KMS-11 (cell line): Measurements from ENCODE around the gene KCNJ16.
"Not testable (repeated sequence)": the region's sequence is repeated elsewhere in the genome, so short reads cannot be mapped to it uniquely, and the experiment has no call there.

Experiments
- H2AFZ ChIP-seq: fragments of 200-600 bp; sonication (generic); 2 replicates; pipeline ENCODE4 v1.6.1; 2016; ENCODE audit warnings: antibody characterized with exemption, mixed run types, low read depth
- H3K27ac ChIP-seq: fragments of 200-600 bp; sonication (generic); 2 replicates; pipeline ENCODE4 v1.6.1; 2016; ENCODE audit warnings: mild to moderate bottlenecking, mixed run types
- H3K27me3 ChIP-seq: fragments of 200-600 bp; sonication (generic); 2 replicates; pipeline ENCODE4 v1.6.1; 2017; ENCODE audit warnings: mild to moderate bottlenecking, low read depth, mixed run types, moderate library complexity; ENCODE audit not compliant: insufficient read depth
- H3K36me3 ChIP-seq: fragments of 200-600 bp; sonication (generic); 2 replicates; pipeline ENCODE4 v1.6.1; 2017; ENCODE audit warnings: mild to moderate bottlenecking, mixed run types; ENCODE audit not compliant: insufficient read depth
- H3K4me1 ChIP-seq: fragments of 200-600 bp; sonication (generic); 2 replicates; pipeline ENCODE4 v1.6.1; 2016; ENCODE audit warnings: mild to moderate bottlenecking, low read depth, mixed run types; ENCODE audit not compliant: poor library complexity, severe bottlenecking
- H3K4me2 ChIP-seq: fragments of 200-600 bp; sonication (generic); 2 replicates; pipeline ENCODE4 v1.7.0; 2016; ENCODE audit warnings: mild to moderate bottlenecking, mixed run types
- H3K4me3 ChIP-seq: fragments of 200-600 bp; sonication (generic); IDR thresholded peaks from 2 replicates; pipeline ENCODE4 v1.6.1; 2017; ENCODE audit warnings: low read depth, low read length, mixed read lengths; ENCODE audit not compliant: insufficient read depth
- H3K79me2 ChIP-seq: fragments of 200-600 bp; sonication (generic); 2 replicates; pipeline ENCODE4 v1.6.1; 2016; ENCODE audit warnings: low read depth, mixed run types; ENCODE audit not compliant: insufficient read depth
- H3K9ac ChIP-seq: fragments of 200-600 bp; sonication (generic); 2 replicates; pipeline ENCODE4 v1.6.1; 2016; ENCODE audit warnings: mild to moderate bottlenecking, mixed run types
- H4K20me1 ChIP-seq: fragments of 200-600 bp; sonication (generic); 2 replicates; pipeline ENCODE4 v1.6.1; 2016; ENCODE audit warnings: mild to moderate bottlenecking, mixed run types; ENCODE audit not compliant: insufficient read depth
- CTCF ChIP-seq: fragments of 200-600 bp; sonication (generic); conservative IDR thresholded peaks from 2 replicates; pipeline ENCODE4 v1.6.1; 2017; ENCODE audit warnings: low read depth, mild to moderate bottlenecking, antibody characterized with exemption, low read length, moderate library complexity, mixed read lengths

Gene KCNJ16

GRCh38 chr17:70040336-70040735 lies 34.7 kb upstream of the KCNJ16 start:
- H3K4me1 ChIP-seq = no peaks in the 10 kb centered on the region
- no peaks in the 10 kb centered on the region for H3K36me3 ChIP-seq
- no peak overlapping the region for H2AFZ ChIP-seq
- no peak for TF ChIP-seq CTCF
- no peaks in the 10 kb centered on the region for H4K20me1 ChIP-seq
- no peaks in the 10 kb centered on the region for H3K79me2 ChIP-seq
- H3K4me2 ChIP-seq = no peak overlapping the region
- no peak overlapping the region for H3K4me3 ChIP-seq
- no peaks in the 10 kb centered on the region for H3K27me3 ChIP-seq
- no peak overlapping the region for H3K9ac ChIP-seq
- no peak overlapping the region for H3K27ac ChIP-seq

- no peaks in the 10 kb centered on the region for H3K36me3 ChIP-seq
- H3K79me2 ChIP-seq = no peaks in the 10 kb centered on the region
- no peak for TF ChIP-seq CTCF
- H3K4me3 ChIP-seq = no peak overlapping the region
- no peaks in the 10 kb centered on the region for H3K4me1 ChIP-seq
- no peak overlapping the region for H2AFZ ChIP-seq
- H3K4me2 ChIP-seq = no peak overlapping the region
- H3K27ac ChIP-seq = no peak overlapping the region
- H4K20me1 ChIP-seq = no peaks in the 10 kb centered on the region
- H3K9ac ChIP-seq = no peak overlapping the region
- H3K27me3 ChIP-seq = no peaks in the 10 kb centered on the region
These were observed 34.0 kb upstream of the KCNJ16 start for GRCh38 chr17:70041061-70041460.

GRCh38 chr17:70041540-70041939 lies 33.5 kb upstream of the KCNJ16 start:
- Histone ChIP-seq H4K20me1 (no peaks in the 10 kb centered on the region), H3K9ac (no peak overlapping the region), H3K4me2 (no peak overlapping the region), H3K27me3 (no peaks in the 10 kb centered on the region), H3K4me3 (no peak overlapping the region), H3K27ac (no peak overlapping the region), H3K79me2 (no peaks in the 10 kb centered on the region), H3K36me3 (no peaks in the 10 kb centered on the region), H2AFZ (no peak overlapping the region), H3K4me1 (no peaks in the 10 kb centered on the region)
- no peak for TF ChIP-seq CTCF

GRCh38 chr17:70045780-70046179 lies 29.2 kb upstream of the KCNJ16 start:
- H3K4me1 ChIP-seq, H3K4me2 ChIP-seq, H3K4me3 ChIP-seq, H4K20me1 ChIP-seq, H3K36me3 ChIP-seq, H3K9ac ChIP-seq, H3K27me3 ChIP-seq, H3K27ac ChIP-seq, H2AFZ ChIP-seq, H3K79me2 ChIP-seq: not testable (repeated sequence)

GRCh38 chr17:70047619-70048419 lies 27.2 kb upstream of the KCNJ16 start:
- no peaks in the 10 kb centered on the region for H3K36me3 ChIP-seq
- no peak overlapping the region for H3K9ac ChIP-seq
- H4K20me1 ChIP-seq = no peaks in the 10 kb centered on the region
- no peaks in the 10 kb centered on the region for H3K27me3 ChIP-seq
- H2AFZ ChIP-seq = no peak overlapping the region
- H3K79me2 ChIP-seq = no peaks in the 10 kb centered on the region
- no peak overlapping the region for H3K4me3 ChIP-seq
- no peaks in the 10 kb centered on the region for H3K4me1 ChIP-seq
- no peak for TF ChIP-seq CTCF
- H3K4me2 ChIP-seq = no peak overlapping the region
- H3K27ac ChIP-seq = no peak overlapping the region
